ENCODE data around the gene KCNMB2. TPM values are rescaled to one million over a fixed set of nuclear protein-coding genes. Genes with fewer than 3 reads are reported as not detected.

KCNMB2 gene
- total RNA-seq, 1 experiment from 2014 or later = not detected

DNA sequence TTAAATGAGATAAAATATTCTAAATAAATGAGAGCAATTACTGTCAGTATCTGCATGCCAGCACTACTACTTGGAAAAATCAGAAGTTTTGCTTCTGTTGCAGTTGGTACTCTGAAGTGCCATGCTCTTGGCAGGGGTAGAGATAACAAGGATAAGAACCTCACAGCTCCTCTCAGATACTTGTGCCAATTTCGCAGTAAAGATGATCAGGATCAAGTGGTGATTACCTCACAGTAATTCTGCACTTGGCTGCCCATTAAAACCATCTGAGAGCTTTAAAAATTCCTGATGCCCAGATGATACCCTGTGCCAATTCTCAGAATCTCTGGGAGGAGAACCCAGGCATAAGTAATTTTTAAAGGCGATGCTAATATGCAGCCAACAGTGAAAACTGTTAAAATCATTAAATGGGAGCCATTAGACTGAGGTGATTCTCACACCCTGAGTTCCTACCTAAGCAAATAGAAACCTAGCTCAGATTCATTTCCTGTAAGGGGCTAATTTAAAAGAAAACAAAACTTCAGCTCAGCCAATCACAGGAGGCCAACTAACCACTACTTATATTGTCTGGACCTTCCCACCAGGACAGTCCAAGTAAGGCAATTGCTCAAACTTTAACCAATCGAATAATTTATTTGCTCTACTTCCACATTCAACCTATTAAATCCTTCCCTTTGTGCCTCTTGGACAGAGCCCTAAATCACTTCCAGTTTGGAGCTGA is 171.2 kb downstream of the KCNMB2 start:
- Histone ChIP-seq H3K36me3 (ENCODE audit: insufficient read depth, low read length, poor library complexity, severe bottlenecking) (no peaks in the 10 kb centered on the region), H3K4me3 (ENCODE audit: low read depth, low read length, poor library complexity, severe bottlenecking) (no peak overlapping the region), H3K4me1 (ENCODE audit: insufficient read depth, low read length, poor library complexity, severe bottlenecking) (no peaks in the 10 kb centered on the region), H3K9me3 (ENCODE audit: low read depth, low read length, poor library complexity, severe bottlenecking) (no peaks in the 10 kb centered on the region), H3K27me3 (replicated peaks; ENCODE audit: insufficient read depth, low read depth, low read length, poor library complexity) (no peaks in the 10 kb centered on the region), H3K27ac (ENCODE audit: low read depth, low read length, poor library complexity, severe bottlenecking) (no peak overlapping the region)
- TF ChIP-seq, protein P1, sequence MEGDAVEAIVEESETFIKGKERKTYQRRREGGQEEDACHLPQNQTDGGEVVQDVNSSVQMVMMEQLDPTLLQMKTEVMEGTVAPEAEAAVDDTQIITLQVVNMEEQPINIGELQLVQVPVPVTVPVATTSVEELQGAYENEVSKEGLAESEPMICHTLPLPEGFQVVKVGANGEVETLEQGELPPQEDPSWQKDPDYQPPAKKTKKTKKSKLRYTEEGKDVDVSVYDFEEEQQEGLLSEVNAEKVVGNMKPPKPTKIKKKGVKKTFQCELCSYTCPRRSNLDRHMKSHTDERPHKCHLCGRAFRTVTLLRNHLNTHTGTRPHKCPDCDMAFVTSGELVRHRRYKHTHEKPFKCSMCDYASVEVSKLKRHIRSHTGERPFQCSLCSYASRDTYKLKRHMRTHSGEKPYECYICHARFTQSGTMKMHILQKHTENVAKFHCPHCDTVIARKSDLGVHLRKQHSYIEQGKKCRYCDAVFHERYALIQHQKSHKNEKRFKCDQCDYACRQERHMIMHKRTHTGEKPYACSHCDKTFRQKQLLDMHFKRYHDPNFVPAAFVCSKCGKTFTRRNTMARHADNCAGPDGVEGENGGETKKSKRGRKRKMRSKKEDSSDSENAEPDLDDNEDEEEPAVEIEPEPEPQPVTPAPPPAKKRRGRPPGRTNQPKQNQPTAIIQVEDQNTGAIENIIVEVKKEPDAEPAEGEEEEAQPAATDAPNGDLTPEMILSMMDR (conservative IDR thresholded peaks at IDR 0.05; ENCODE audit: low read depth, low read length) = no peak
- DNase-seq (ENCODE audit: low spot score) = no peak
- BruUV-seq (replicated peaks) = no TSS peak
- ChIA-PET CTCF (no interaction called here), POLR2A (ENCODE audit: low non-redundant PET) (no interaction called here)
- intact Hi-C loops (cut with micrococcal nuclease; ENCODE audit: unreplicated experiment) = no loop called here

DNA sequence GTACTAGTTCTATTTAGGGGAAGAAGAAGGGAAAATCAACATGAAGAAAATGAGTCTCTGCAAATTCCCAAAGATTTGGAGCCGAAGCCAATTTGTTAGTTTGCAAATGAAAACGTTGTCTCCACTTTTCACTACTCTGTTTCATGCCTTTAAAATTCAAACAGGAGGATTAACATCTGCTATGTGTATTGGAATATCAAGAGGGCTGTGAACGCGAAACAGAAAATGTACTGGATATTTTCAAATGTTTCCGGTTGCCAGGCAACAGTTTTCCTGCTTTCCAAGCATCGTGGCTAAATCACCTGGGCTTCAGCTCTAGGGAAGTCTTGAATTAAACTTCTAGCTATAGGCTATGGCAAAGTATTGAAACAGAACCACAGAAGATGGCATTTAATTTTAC is 172.8 kb downstream of the KCNMB2 start:
- no TSS peak for BruUV-seq (replicated peaks)
- Histone ChIP-seq H3K27me3 (replicated peaks; ENCODE audit: insufficient read depth, low read depth, low read length, poor library complexity) (no peaks in the 10 kb centered on the region), H3K9me3 (ENCODE audit: low read depth, low read length, poor library complexity, severe bottlenecking) (no peaks in the 10 kb centered on the region), H3K4me1 (ENCODE audit: insufficient read depth, low read length, poor library complexity, severe bottlenecking) (no peaks in the 10 kb centered on the region), H3K36me3 (ENCODE audit: insufficient read depth, low read length, poor library complexity, severe bottlenecking) (no peaks in the 10 kb centered on the region), H3K27ac (ENCODE audit: low read depth, low read length, poor library complexity, severe bottlenecking) (no peak overlapping the region), H3K4me3 (ENCODE audit: low read depth, low read length, poor library complexity, severe bottlenecking) (no peak overlapping the region)
- intact Hi-C loops (cut with micrococcal nuclease; ENCODE audit: unreplicated experiment) = no loop called here
- no peak for TF ChIP-seq EZH2 (IDR thresholded peaks at IDR 0.05; ENCODE audit: borderline replicate concordance, low read depth, low read length, poor library complexity, severe bottlenecking)
- TF ChIP-seq, protein P1 (conservative IDR thresholded peaks at IDR 0.05; ENCODE audit: low read depth, low read length) = no peak
- DNase-seq (ENCODE audit: low spot score) = no peak
- CTCF ChIA-PET = no interaction called here
- POLR2A ChIA-PET (ENCODE audit: low non-redundant PET) = no interaction called here

DNA sequence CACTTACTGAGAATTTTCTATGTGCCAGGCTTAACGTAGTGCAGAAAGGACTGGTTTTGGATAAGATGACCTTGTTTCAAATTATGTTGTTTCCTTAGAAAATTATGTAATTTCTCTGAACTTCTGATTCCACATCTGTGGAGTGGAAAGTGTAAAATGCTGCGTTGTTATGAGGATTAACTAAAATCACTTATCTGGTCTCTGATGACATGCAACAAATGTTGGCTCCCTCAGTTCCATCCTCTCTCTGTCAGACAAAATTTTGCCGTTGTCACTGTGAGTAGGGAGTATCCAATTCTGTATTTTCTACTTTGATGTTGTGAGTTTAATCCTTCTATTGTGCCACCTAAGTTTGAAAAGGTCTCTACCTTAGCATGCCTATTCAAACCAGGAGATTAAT is 175.5 kb downstream of the KCNMB2 start:
- intact Hi-C loops (cut with micrococcal nuclease; ENCODE audit: unreplicated experiment) = no loop called here
- Histone ChIP-seq H3K9me3 (ENCODE audit: low read depth, low read length, poor library complexity, severe bottlenecking) (no peaks in the 10 kb centered on the region), H3K36me3 (ENCODE audit: insufficient read depth, low read length, poor library complexity, severe bottlenecking) (no peaks in the 10 kb centered on the region), H3K27ac (ENCODE audit: low read depth, low read length, poor library complexity, severe bottlenecking) (no peak overlapping the region), H3K4me1 (ENCODE audit: insufficient read depth, low read length, poor library complexity, severe bottlenecking) (peaks cover 3% of the 10 kb centered on the region), H3K4me3 (ENCODE audit: low read depth, low read length, poor library complexity, severe bottlenecking) (no peak overlapping the region), H3K27me3 (replicated peaks; ENCODE audit: insufficient read depth, low read depth, low read length, poor library complexity) (no peaks in the 10 kb centered on the region)
- TF ChIP-seq EZH2 (IDR thresholded peaks at IDR 0.05; ENCODE audit: borderline replicate concordance, low read depth, low read length, poor library complexity, severe bottlenecking) = no peak
- CTCF ChIA-PET = no interaction called here
- DNase-seq (ENCODE audit: low spot score) = no peak
- BruUV-seq (replicated peaks) = no TSS peak
- POLR2A ChIA-PET (ENCODE audit: low non-redundant PET) = no interaction called here

DNA sequence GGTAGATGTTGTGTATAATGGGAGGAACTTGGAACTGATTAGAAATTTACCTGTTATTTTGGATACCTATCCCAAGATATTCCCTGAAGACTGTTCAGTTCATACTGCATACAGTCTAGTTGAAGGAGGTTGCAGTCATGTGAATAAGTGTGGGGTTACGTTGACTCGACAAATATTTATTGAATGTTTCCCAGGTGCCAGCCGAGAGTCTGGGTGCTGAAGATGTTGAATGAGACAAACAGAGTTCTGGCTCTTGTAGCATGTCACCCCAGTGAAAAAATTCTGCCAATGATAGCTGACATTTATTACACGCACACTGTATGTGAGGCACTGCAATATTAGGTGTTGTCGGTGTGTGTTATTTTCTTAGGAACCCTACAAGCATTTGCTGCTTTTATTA is 176.0 kb downstream of the KCNMB2 start:
- POLR2A ChIA-PET (ENCODE audit: low non-redundant PET) = no interaction called here
- H3K27ac ChIP-seq (ENCODE audit: low read depth, low read length, poor library complexity, severe bottlenecking) = no peak overlapping the region
- H3K4me1 ChIP-seq (ENCODE audit: insufficient read depth, low read length, poor library complexity, severe bottlenecking) = peaks cover 3% of the 10 kb centered on the region
- no peak overlapping the region for H3K4me3 ChIP-seq (ENCODE audit: low read depth, low read length, poor library complexity, severe bottlenecking)
- no peaks in the 10 kb centered on the region for H3K9me3 ChIP-seq (ENCODE audit: low read depth, low read length, poor library complexity, severe bottlenecking)
- intact Hi-C loops (cut with micrococcal nuclease; ENCODE audit: unreplicated experiment) = no loop called here
- no TSS peak for BruUV-seq (replicated peaks)
- TF ChIP-seq, protein P1 (conservative IDR thresholded peaks at IDR 0.05; ENCODE audit: low read depth, low read length) = no peak
- TF ChIP-seq EZH2 (IDR thresholded peaks at IDR 0.05; ENCODE audit: borderline replicate concordance, low read depth, low read length, poor library complexity, severe bottlenecking) = no peak
- no peaks in the 10 kb centered on the region for H3K36me3 ChIP-seq (ENCODE audit: insufficient read depth, low read length, poor library complexity, severe bottlenecking)
- CTCF ChIA-PET = no interaction called here
- no peaks in the 10 kb centered on the region for H3K27me3 ChIP-seq (replicated peaks; ENCODE audit: insufficient read depth, low read depth, low read length, poor library complexity)
- no peak for DNase-seq (ENCODE audit: low spot score)
